H9 (cell line): ENCODE data around the gene CCNI2. TPM values are rescaled to one million over a fixed set of nuclear protein-coding genes. Genes with fewer than 3 reads are reported as not detected.

ENCODE experiments used
- DNase-seq: peaks from one replicate; pipeline ENCODE4 v3.0.0-alpha.2; 2017
- H2AFZ ChIP-seq: one replicate; pipeline ENCODE4 v1.6.1; 2013; ENCODE audit warnings: mild to moderate bottlenecking, low read length, control low read depth, moderate library complexity
- H2AK5ac ChIP-seq: 2 replicates; pipeline ENCODE4 v1.6.1; 2013; ENCODE audit warnings: low read length, control low read depth, mixed read lengths; ENCODE audit not compliant: insufficient read length
- H2BK120ac ChIP-seq: one replicate; pipeline ENCODE4 v1.6.1; 2013; ENCODE audit warnings: low read depth, mild to moderate bottlenecking, low read length, control low read depth, inconsistent platforms; ENCODE audit not compliant: poor library complexity, severe bottlenecking
- H2BK12ac ChIP-seq: 2 replicates; pipeline ENCODE4 v1.6.1; 2013; ENCODE audit warnings: low read length, control low read depth, mixed read lengths, low read depth; ENCODE audit not compliant: insufficient read length
- H2BK15ac ChIP-seq: 2 replicates; pipeline ENCODE4 v1.6.1; 2013; ENCODE audit warnings: low read depth, low read length, control low read depth
- H2BK20ac ChIP-seq: one replicate; pipeline ENCODE4 v1.6.1; 2013; ENCODE audit warnings: low read depth, mild to moderate bottlenecking, low read length, control low read depth, inconsistent platforms; ENCODE audit not compliant: poor library complexity, severe bottlenecking
- H2BK5ac ChIP-seq: 2 replicates; pipeline ENCODE4 v1.6.1; 2013; ENCODE audit warnings: low read length, control low read depth, mixed read lengths; ENCODE audit not compliant: insufficient read length
- H3K14ac ChIP-seq: 2 replicates; pipeline ENCODE4 v1.6.1; 2013; ENCODE audit warnings: low read length, control low read depth; ENCODE audit not compliant: insufficient read depth
- H3K18ac ChIP-seq: 2 replicates; pipeline ENCODE4 v1.6.1; 2013; ENCODE audit warnings: low read depth, mild to moderate bottlenecking, mixed read lengths, low read length, control low read depth; ENCODE audit not compliant: insufficient read length
- H3K23ac ChIP-seq: 2 replicates; pipeline ENCODE4 v1.6.1; 2013; ENCODE audit warnings: low read length, control low read depth, mixed read lengths, low read depth; ENCODE audit not compliant: insufficient read length
- H3K23me2 ChIP-seq: 2 replicates; pipeline ENCODE4 v1.6.1; 2013; ENCODE audit warnings: low read depth, mild to moderate bottlenecking, mixed read lengths, low read length, control low read depth; ENCODE audit not compliant: insufficient read length, poor library complexity, severe bottlenecking
- H3K27ac ChIP-seq: 2 replicates; pipeline ENCODE4 v1.5.1; 2013; ENCODE audit warnings: low read length, control low read depth, mixed read lengths, low read depth; ENCODE audit not compliant: insufficient read length
- H3K27me3 ChIP-seq: 2 replicates; pipeline ENCODE4 v1.6.1; 2013; ENCODE audit warnings: low read length, control low read depth, inconsistent platforms; ENCODE audit not compliant: insufficient read depth
- H3K4ac ChIP-seq: 2 replicates; pipeline ENCODE4 v1.6.1; 2013; ENCODE audit warnings: low read depth, mild to moderate bottlenecking, control low read depth, inconsistent platforms, low read length, moderate library complexity
- H3K4me1 ChIP-seq: 2 replicates; pipeline ENCODE4 v1.6.1; 2013; ENCODE audit warnings: low read length, control low read depth, inconsistent platforms; ENCODE audit not compliant: insufficient read depth
- H3K4me2 ChIP-seq: 2 replicates; pipeline ENCODE4 v1.6.1; 2013; ENCODE audit warnings: low read length, control low read depth, mixed read lengths; ENCODE audit not compliant: insufficient read length, insufficient read depth
- H3K56ac ChIP-seq: 2 replicates; pipeline ENCODE4 v1.6.1; 2013; ENCODE audit warnings: low read depth, mild to moderate bottlenecking, mixed read lengths, low read length, control low read depth; ENCODE audit not compliant: insufficient read length
- H3K79me1 ChIP-seq: 2 replicates; pipeline ENCODE4 v1.6.1; 2013; ENCODE audit warnings: low read depth, mild to moderate bottlenecking, moderate library complexity, low read length, control low read depth, inconsistent platforms; ENCODE audit not compliant: insufficient read depth, poor library complexity, severe bottlenecking
- H3K79me2 ChIP-seq: 2 replicates; pipeline ENCODE4 v1.6.1; 2013; ENCODE audit warnings: low read length, control low read depth, inconsistent platforms; ENCODE audit not compliant: insufficient read depth
- H3K9ac ChIP-seq: 2 replicates; pipeline ENCODE4 v1.6.1; 2013; ENCODE audit warnings: low read length, control low read depth, mixed read lengths; ENCODE audit not compliant: insufficient read length; ENCODE audit errors: extremely low read depth
- H3K9me3 ChIP-seq: one replicate; pipeline ENCODE4 v1.6.1; 2013; ENCODE audit warnings: low read depth, low read length, inconsistent platforms; ENCODE audit not compliant: control insufficient read depth
- H3T11ph ChIP-seq: one replicate; pipeline ENCODE4 v1.6.1; 2013; ENCODE audit warnings: mild to moderate bottlenecking, low read length, control low read depth, inconsistent platforms
- H4K20me1 ChIP-seq: one replicate; pipeline ENCODE4 v1.6.1; 2013; ENCODE audit not compliant: control insufficient read depth, insufficient read length, insufficient read depth
- H4K5ac ChIP-seq: 2 replicates; pipeline ENCODE4 v1.6.1; 2013; ENCODE audit warnings: low read depth, mild to moderate bottlenecking, mixed read lengths, low read length, control low read depth; ENCODE audit not compliant: insufficient read length
- H4K8ac ChIP-seq: replicated peaks from 2 replicates; pipeline ENCODE4 v1.6.1; 2013; ENCODE audit warnings: low read length, control low read depth, mixed read lengths, low read depth; ENCODE audit not compliant: insufficient read length
- H4K91ac ChIP-seq: 2 replicates; pipeline ENCODE4 v1.6.1; 2013; ENCODE audit warnings: low read depth, mild to moderate bottlenecking, moderate library complexity, mixed read lengths, low read length, control low read depth; ENCODE audit not compliant: insufficient read length
- H3K27ac Mint-ChIP-seq, 3 experiments: 2 replicates in 2 of 3; 3 replicates in 1 of 3; pipeline ENCODE4 v1.8.0; 2020 to 2021; ENCODE audit warnings: mixed read lengths in 3 of 3, mild to moderate bottlenecking in 1 of 3, moderate library complexity in 1 of 3
- H3K27me3 Mint-ChIP-seq: 2 replicates; pipeline ENCODE4 v1.8.0; 2021; ENCODE audit warnings: low read depth, mild to moderate bottlenecking, moderate library complexity, mixed read lengths
- H3K36me3 Mint-ChIP-seq, 3 experiments: 2 replicates in 2 of 3; 3 replicates in 1 of 3; pipeline ENCODE4 v1.8.0; 2020 to 2021; ENCODE audit warnings: low read depth in 3 of 3, mixed read lengths in 3 of 3; ENCODE audit not compliant: insufficient read depth in 1 of 3
- H3K4me1 Mint-ChIP-seq, 2 experiments: 2 replicates each; pipeline ENCODE4 v1.8.0; 2020; ENCODE audit warnings: mixed read lengths in 2 of 2
- H3K4me3 Mint-ChIP-seq, 2 experiments: 2 replicates in 1 of 2; 3 replicates in 1 of 2; pipeline ENCODE4 v1.8.0; 2020 to 2021; ENCODE audit warnings: mild to moderate bottlenecking in 2 of 2, mixed read lengths in 2 of 2, moderate library complexity in 1 of 2
- H3K9me3 Mint-ChIP-seq, 2 experiments: 2 replicates in 1 of 2; 3 replicates in 1 of 2; pipeline ENCODE4 v1.8.0; 2020; ENCODE audit warnings: mild to moderate bottlenecking in 2 of 2, mixed read lengths in 2 of 2, moderate library complexity in 1 of 2
- CTCF ChIP-seq: fragments of 200-600 bp; sonication (generic); conservative IDR thresholded peaks from 3 replicates; pipeline ENCODE4 v1.8.0; 2021; ENCODE audit warnings: antibody characterized with exemption, mild to moderate bottlenecking
- WGBS: extraction: QIAGEN DNeasy Blood & Tissue Kit; methylation state at CpG from one replicate; pipeline ENCODE4 v1.1.7; 2013; ENCODE audit warnings: missing lambda C conversion rate, low lambda C conversion rate, mixed read lengths; ENCODE audit not compliant: insufficient read length; ENCODE audit errors: extremely low coverage; 5-methylcytosine and 5-hydroxymethylcytosine counted together
- total RNA-seq: library from RNA; stranded (reverse); gene quantifications from 2 replicates; pipeline ENCODE4 v1.2.1, GENCODE V29; 2021

Gene CCNI2
- total RNA-seq, 1 experiment from 2014 or later: 0.57 TPM

DNA sequence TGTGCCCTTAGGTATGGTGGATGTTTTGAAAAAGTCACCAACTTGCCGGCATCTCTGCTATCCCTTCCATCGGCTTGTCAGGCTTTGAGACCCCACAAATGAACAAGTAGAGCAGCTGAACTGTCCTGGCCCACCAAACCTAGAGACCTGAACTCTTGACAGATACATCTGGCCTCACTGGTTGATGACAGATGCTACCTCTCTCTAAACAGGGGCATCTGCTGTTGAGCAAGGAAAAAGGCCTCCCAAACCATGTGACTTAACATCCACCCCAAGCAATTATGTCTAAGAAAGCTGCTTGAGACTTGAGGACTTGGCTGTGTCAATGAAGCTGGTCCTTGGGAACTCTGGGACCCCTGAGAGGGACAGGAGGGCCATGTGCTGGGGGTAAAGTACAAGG lies 2.3 kb downstream of the CCNI2 start:
- H3K27ac Mint-ChIP-seq: no peak overlapping the region
- peaks cover 6% of the 10 kb centered on the region for H3K23me2 ChIP-seq
- H4K8ac ChIP-seq: no peak overlapping the region
- H3K14ac ChIP-seq: no peak overlapping the region
- no peak overlapping the region for H2AK5ac ChIP-seq
- H4K5ac ChIP-seq: no peak overlapping the region
- H3K18ac ChIP-seq: no peak overlapping the region
- H3T11ph ChIP-seq: no peak overlapping the region
- peaks cover 65% of the 10 kb centered on the region for H3K27me3 Mint-ChIP-seq
- H3K9me3 ChIP-seq: no peaks in the 10 kb centered on the region
- peaks cover 16% of the 10 kb centered on the region; the same call in 1 of the 2 replicates for H3K27me3 ChIP-seq
- H2BK120ac ChIP-seq: no peak overlapping the region
- H3K9ac ChIP-seq: no peak overlapping the region
- no peak overlapping the region for H2BK20ac ChIP-seq
- no peaks in the 10 kb centered on the region for H3K4me1 ChIP-seq
- no CpG with 5 or more reads among the region's 2 CpGs for WGBS
- peaks cover 0 to 3% of the 10 kb centered on the region in 2 experiments; a peak in 1 of 5 replicates for H3K9me3 Mint-ChIP-seq
- peaks cover 9 to 17% of the 10 kb centered on the region in 2 experiments for H3K4me1 Mint-ChIP-seq
- no peak overlapping the region for H3K4me2 ChIP-seq
- DNase-seq: no peak
- no peak overlapping the region for H4K91ac ChIP-seq
- no peaks in the 10 kb centered on the region; a peak in 1 of 7 replicates for H3K36me3 Mint-ChIP-seq
- no peak overlapping the region for H3K27ac ChIP-seq
- H4K20me1 ChIP-seq: no peaks in the 10 kb centered on the region
- TF ChIP-seq CTCF: no peak
- no peak overlapping the region for H3K23ac ChIP-seq
- H3K79me1 ChIP-seq: no peaks in the 10 kb centered on the region
- H3K4me3 Mint-ChIP-seq: no peak overlapping the region; a peak in 1 of 5 replicates
- H3K4ac ChIP-seq: no peak overlapping the region
- no peak overlapping the region for H2BK15ac ChIP-seq
- no peaks in the 10 kb centered on the region for H3K79me2 ChIP-seq
- H3K56ac ChIP-seq: no peak overlapping the region
- no peak overlapping the region for H2AFZ ChIP-seq
- no peak overlapping the region for H2BK5ac ChIP-seq
- no peak overlapping the region for H2BK12ac ChIP-seq
